Activated CD4-positive, alpha-beta memory T cell treated with anti-CD3 and anti-CD28 coated beads for 36 hours (primary cell): ENCODE results near the gene EEF2KMT. TPM values are rescaled to one million over a fixed set of nuclear protein-coding genes. Genes with fewer than 3 reads are reported as not detected.

Experiments used
- CTCF ChIA-PET: fragments of 350-600 bp; sonication (Branson Sonifier 250); formaldehyde crosslinking; loops from one replicate; lab custom pipeline; 2021; ENCODE audit warnings: antibody characterized with exemption, inconsistent platforms; lab: Charles Lee
- POLR2A ChIA-PET: fragments of 350-600 bp; sonication (Branson Sonifier 250); formaldehyde crosslinking; loops from one replicate; lab custom pipeline; 2021; ENCODE audit warnings: antibody characterized with exemption; lab: Charles Lee
- DNase-seq: peaks from one replicate; pipeline ENCODE4 v3.0.0-alpha.2; 2020
- H3K27ac Mint-ChIP-seq: one replicate; pipeline ENCODE4 v1.8.0; 2021; ENCODE audit warnings: mixed read lengths
- H3K27me3 Mint-ChIP-seq: one replicate; pipeline ENCODE4 v1.8.0; 2021; ENCODE audit warnings: mixed read lengths
- H3K36me3 Mint-ChIP-seq: one replicate; pipeline ENCODE4 v1.8.0; 2021; ENCODE audit warnings: mixed read lengths
- H3K4me1 Mint-ChIP-seq: one replicate; pipeline ENCODE4 v1.8.0; 2021; ENCODE audit warnings: low read depth, mixed read lengths
- H3K4me3 Mint-ChIP-seq: one replicate; pipeline ENCODE4 v1.8.0; 2021; ENCODE audit warnings: mild to moderate bottlenecking, mixed read lengths
- H3K9me3 Mint-ChIP-seq: one replicate; pipeline ENCODE4 v1.8.0; 2021; ENCODE audit warnings: mixed read lengths
- intact Hi-C: fragments of 100-400 bp; cut with micrococcal nuclease; formaldehyde crosslinking; loops from one replicate; pipeline ENCODE4 v1.15.1; 2023
- total RNA-seq, 2 experiments: library from RNA; stranded (reverse); gene quantifications; one replicate each; pipeline ENCODE4 v1.2.3, GENCODE V29; 2021

The EEF2KMT gene
- total RNA-seq, 2 experiments from 2014 or later, result 18.4 to 18.8 TPM

GRCh38 chr16:5065326-5065725 lies 32.3 kb downstream of the EEF2KMT start:
- CTCF ChIA-PET, result no interaction called here
- intact Hi-C loops, result no loop called here
- H3K4me1 Mint-ChIP-seq, result no peaks in the 10 kb centered on the region
- POLR2A ChIA-PET, result no interaction called here
- no peaks in the 10 kb centered on the region for H3K9me3 Mint-ChIP-seq
- no peaks in the 10 kb centered on the region for H3K27me3 Mint-ChIP-seq
- H3K36me3 Mint-ChIP-seq, result no peaks in the 10 kb centered on the region
- H3K4me3 Mint-ChIP-seq, result no peak overlapping the region
- no peak for DNase-seq
- H3K27ac Mint-ChIP-seq, result no peak overlapping the region

- H3K9me3 Mint-ChIP-seq, result no peaks in the 10 kb centered on the region
- no peak for DNase-seq
- no peaks in the 10 kb centered on the region for H3K27me3 Mint-ChIP-seq
- POLR2A ChIA-PET, result no interaction called here
- no peak overlapping the region for H3K27ac Mint-ChIP-seq
- CTCF ChIA-PET, result interaction anchor here (1.0 kb wide), 1 partner anchor 20 kb away, joined by 3 read pairs; no protein-coding TSS in a partner anchor
- intact Hi-C loops, result no loop called here
- no peaks in the 10 kb centered on the region for H3K4me1 Mint-ChIP-seq
- H3K4me3 Mint-ChIP-seq, result no peak overlapping the region
- no peaks in the 10 kb centered on the region for H3K36me3 Mint-ChIP-seq
These were observed 32.7 kb downstream of the EEF2KMT start for GRCh38 chr16:5064915-5065314.

GRCh38 chr16:5062790-5063765 lies 34.5 kb downstream of the EEF2KMT start:
- POLR2A ChIA-PET, result no interaction called here
- no peak overlapping the region for H3K27ac Mint-ChIP-seq
- CTCF ChIA-PET, result no interaction called here

GRCh38 chr16:5062051-5062450 lies 35.5 kb downstream of the EEF2KMT start:
- CTCF ChIA-PET, result no interaction called here
- Mint-ChIP-seq H3K9me3 (no peaks in the 10 kb centered on the region), H3K27me3 (no peaks in the 10 kb centered on the region), H3K36me3 (no peaks in the 10 kb centered on the region), H3K4me1 (no peaks in the 10 kb centered on the region), H3K27ac (no peak overlapping the region), H3K4me3 (no peak overlapping the region)
- DNase-seq, result no peak
- POLR2A ChIA-PET, result no interaction called here
- intact Hi-C loops, result no loop called here

More at GRCh38 chr16:5062790-5063765, 34.5 kb downstream of the EEF2KMT start:
- Mint-ChIP-seq H3K4me3 (no peak overlapping the region), H3K27me3 (no peaks in the 10 kb centered on the region), H3K36me3 (no peaks in the 10 kb centered on the region), H3K4me1 (no peaks in the 10 kb centered on the region), H3K9me3 (no peaks in the 10 kb centered on the region)
- no peak for DNase-seq
- intact Hi-C loops, result no loop called here

GRCh38 chr16:5060073-5060641 lies 37.4 kb downstream of the EEF2KMT start:
- no peaks in the 10 kb centered on the region for H3K4me1 Mint-ChIP-seq
- H3K27me3 Mint-ChIP-seq, result no peaks in the 10 kb centered on the region
- POLR2A ChIA-PET, result no interaction called here
- CTCF ChIA-PET, result interaction anchor here (1.4 kb wide), 1 partner anchor 32 kb away, joined by 3 read pairs; no protein-coding TSS in a partner anchor
- no peaks in the 10 kb centered on the region for H3K9me3 Mint-ChIP-seq
- DNase-seq, result no peak
- intact Hi-C loops, result no loop called here
- H3K36me3 Mint-ChIP-seq, result no peaks in the 10 kb centered on the region
- no peak overlapping the region for H3K4me3 Mint-ChIP-seq
- H3K27ac Mint-ChIP-seq, result no peak overlapping the region

- intact Hi-C loops, result loop anchor here (5.0 kb wide), 1 partner anchor 33 kb away; no protein-coding TSS in a partner anchor
- Mint-ChIP-seq H3K4me3 (no peak overlapping the region), H3K4me1 (no peaks in the 10 kb centered on the region), H3K36me3 (no peaks in the 10 kb centered on the region), H3K9me3 (no peaks in the 10 kb centered on the region), H3K27ac (no peak overlapping the region), H3K27me3 (no peaks in the 10 kb centered on the region)
- ChIA-PET CTCF (no interaction called here), POLR2A (no interaction called here)
- DNase-seq, result no peak
These were observed 38.1 kb downstream of the EEF2KMT start for GRCh38 chr16:5059386-5060072.

GRCh38 chr16:5058476-5058875 lies 39.1 kb downstream of the EEF2KMT start:
- ChIA-PET POLR2A (no interaction called here), CTCF (interaction anchor here (1.2 kb wide), 1 partner anchor 557 kb away, joined by 3 read pairs; no protein-coding TSS in a partner anchor)
- Mint-ChIP-seq H3K4me1 (no peaks in the 10 kb centered on the region), H3K27me3 (no peaks in the 10 kb centered on the region), H3K4me3 (no peak overlapping the region), H3K36me3 (no peaks in the 10 kb centered on the region), H3K27ac (no peak overlapping the region), H3K9me3 (no peaks in the 10 kb centered on the region)
- DNase-seq, result no peak
- intact Hi-C loops, result loop anchor here (5.0 kb wide), 1 partner anchor 34 kb away; no protein-coding TSS in a partner anchor

- no peaks in the 10 kb centered on the region for H3K9me3 Mint-ChIP-seq
- no peak overlapping the region for H3K4me3 Mint-ChIP-seq
- ChIA-PET CTCF (interaction anchor here (0.7 to 2.0 kb wide), 5 partner anchors 16 to 36 kb away, joined by 3 to 12 read pairs (median 4); partner anchors contain the start of gene ALG1), POLR2A (no interaction called here)
- peak; percentile 59 for DNase-seq
- H3K4me1 Mint-ChIP-seq, result no peaks in the 10 kb centered on the region
- no peak overlapping the region for H3K27ac Mint-ChIP-seq
- intact Hi-C loops, result loop anchor here (5.0 kb wide), 1 partner anchor 36 kb away; no protein-coding TSS in a partner anchor
- no peaks in the 10 kb centered on the region for H3K27me3 Mint-ChIP-seq
- H3K36me3 Mint-ChIP-seq, result no peaks in the 10 kb centered on the region
These were observed 41.2 kb downstream of the EEF2KMT start for GRCh38 chr16:5056352-5056751.

- intact Hi-C loops, result loop anchor here (5.0 kb wide), 1 partner anchor 37 kb away; no protein-coding TSS in a partner anchor
- H3K27ac Mint-ChIP-seq, result no peak overlapping the region
- no peaks in the 10 kb centered on the region for H3K4me1 Mint-ChIP-seq
- DNase-seq, result no peak
- H3K36me3 Mint-ChIP-seq, result no peaks in the 10 kb centered on the region
- no peaks in the 10 kb centered on the region for H3K27me3 Mint-ChIP-seq
- POLR2A ChIA-PET, result no interaction called here
- CTCF ChIA-PET, result interaction anchor here (1.3 to 2.0 kb wide), 3 partner anchors 16 to 31 kb away, joined by 3 to 12 read pairs (median 4); no protein-coding TSS in a partner anchor
- peaks cover 5% of the 10 kb centered on the region for H3K9me3 Mint-ChIP-seq
- no peak overlapping the region for H3K4me3 Mint-ChIP-seq
These were observed 42.4 kb downstream of the EEF2KMT start for GRCh38 chr16:5054876-5055865.

- no peak for DNase-seq
- no peak overlapping the region for H3K27ac Mint-ChIP-seq
- H3K36me3 Mint-ChIP-seq, result no peaks in the 10 kb centered on the region
- CTCF ChIA-PET, result no interaction called here
- POLR2A ChIA-PET, result no interaction called here
- H3K9me3 Mint-ChIP-seq, result peaks cover 5% of the 10 kb centered on the region
- H3K27me3 Mint-ChIP-seq, result no peaks in the 10 kb centered on the region
- H3K4me3 Mint-ChIP-seq, result no peak overlapping the region
- H3K4me1 Mint-ChIP-seq, result no peaks in the 10 kb centered on the region
- intact Hi-C loops, result no loop called here
These were observed 50.7 kb downstream of the EEF2KMT start for GRCh38 chr16:5046914-5047313.
